ENCODE data around the gene NTSR1.

DNA sequence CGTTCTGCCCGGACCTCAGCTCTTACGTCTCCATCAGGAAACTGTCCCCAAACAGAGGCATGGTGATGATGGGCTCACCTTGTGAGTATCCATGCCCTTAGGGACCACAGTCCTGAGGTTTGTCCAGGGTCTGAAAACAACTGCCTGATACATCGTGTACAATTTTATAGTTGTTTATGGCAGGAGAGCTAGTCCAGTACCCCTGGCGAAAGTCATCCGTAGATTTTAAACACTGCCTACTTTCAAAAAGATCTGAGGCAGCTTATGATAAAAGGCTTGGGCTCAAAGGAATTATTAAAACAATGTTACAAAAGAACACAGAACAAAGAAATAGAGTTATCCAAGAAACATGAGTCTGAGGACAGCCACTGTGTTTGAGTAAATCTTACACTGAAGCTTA lies 14.0 kb downstream of the NTSR1 start:
- TF ChIP-seq, protein P1, sequence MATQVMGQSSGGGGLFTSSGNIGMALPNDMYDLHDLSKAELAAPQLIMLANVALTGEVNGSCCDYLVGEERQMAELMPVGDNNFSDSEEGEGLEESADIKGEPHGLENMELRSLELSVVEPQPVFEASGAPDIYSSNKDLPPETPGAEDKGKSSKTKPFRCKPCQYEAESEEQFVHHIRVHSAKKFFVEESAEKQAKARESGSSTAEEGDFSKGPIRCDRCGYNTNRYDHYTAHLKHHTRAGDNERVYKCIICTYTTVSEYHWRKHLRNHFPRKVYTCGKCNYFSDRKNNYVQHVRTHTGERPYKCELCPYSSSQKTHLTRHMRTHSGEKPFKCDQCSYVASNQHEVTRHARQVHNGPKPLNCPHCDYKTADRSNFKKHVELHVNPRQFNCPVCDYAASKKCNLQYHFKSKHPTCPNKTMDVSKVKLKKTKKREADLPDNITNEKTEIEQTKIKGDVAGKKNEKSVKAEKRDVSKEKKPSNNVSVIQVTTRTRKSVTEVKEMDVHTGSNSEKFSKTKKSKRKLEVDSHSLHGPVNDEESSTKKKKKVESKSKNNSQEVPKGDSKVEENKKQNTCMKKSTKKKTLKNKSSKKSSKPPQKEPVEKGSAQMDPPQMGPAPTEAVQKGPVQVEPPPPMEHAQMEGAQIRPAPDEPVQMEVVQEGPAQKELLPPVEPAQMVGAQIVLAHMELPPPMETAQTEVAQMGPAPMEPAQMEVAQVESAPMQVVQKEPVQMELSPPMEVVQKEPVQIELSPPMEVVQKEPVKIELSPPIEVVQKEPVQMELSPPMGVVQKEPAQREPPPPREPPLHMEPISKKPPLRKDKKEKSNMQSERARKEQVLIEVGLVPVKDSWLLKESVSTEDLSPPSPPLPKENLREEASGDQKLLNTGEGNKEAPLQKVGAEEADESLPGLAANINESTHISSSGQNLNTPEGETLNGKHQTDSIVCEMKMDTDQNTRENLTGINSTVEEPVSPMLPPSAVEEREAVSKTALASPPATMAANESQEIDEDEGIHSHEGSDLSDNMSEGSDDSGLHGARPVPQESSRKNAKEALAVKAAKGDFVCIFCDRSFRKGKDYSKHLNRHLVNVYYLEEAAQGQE (IDR thresholded peaks at IDR 0.05; ENCODE audit: insufficient read depth in 1 of 2, low read depth in 2 of 2, low read length in 2 of 2) = no peak
- TF ChIP-seq TAF1 (IDR thresholded peaks at IDR 0.05; ENCODE audit: borderline replicate concordance, insufficient read depth, low read length) (no peak), SIN3A (IDR thresholded peaks at IDR 0.05; ENCODE audit: borderline replicate concordance, insufficient read depth, low read length) (no peak)
